Central memory CD8-positive, alpha-beta T cell (primary cell): ENCODE data around the gene LRRC4B.

Experiments used
- ATAC-seq: fragments of 150-1000 bp; cut with Tn5 transposase; replicated peaks from 2 replicates; pipeline ENCODE4 v1.10.0; 2022; ENCODE audit warnings: mild to moderate bottlenecking, moderate FRiP score, moderate number of reproducible peaks; ENCODE audit not compliant: poor library complexity, severe bottlenecking; ENCODE audit errors: extremely low read depth
- DNase-seq, 2 donors: peaks; one replicate each; pipeline ENCODE4 v3.0.0; 2021; ENCODE audit warnings: low spot score in 2 of 2
- H3K27ac Mint-ChIP-seq: one replicate; pipeline ENCODE4 v1.8.0; 2022; ENCODE audit warnings: low read depth, mild to moderate bottlenecking, moderate library complexity, mixed read lengths
- H3K27me3 Mint-ChIP-seq: one replicate; pipeline ENCODE4 v1.8.0; 2022; ENCODE audit warnings: mixed read lengths
- H3K36me3 Mint-ChIP-seq: one replicate; pipeline ENCODE4 v1.8.0; 2022; ENCODE audit warnings: mild to moderate bottlenecking, moderate library complexity, mixed read lengths; ENCODE audit not compliant: insufficient read depth
- H3K4me1 Mint-ChIP-seq: one replicate; pipeline ENCODE4 v1.8.0; 2022; ENCODE audit warnings: mixed read lengths
- H3K4me3 Mint-ChIP-seq: one replicate; pipeline ENCODE4 v1.8.0; 2022; ENCODE audit warnings: mild to moderate bottlenecking, moderate library complexity, mixed read lengths
- H3K9me3 Mint-ChIP-seq: one replicate; pipeline ENCODE4 v1.8.0; 2022; ENCODE audit warnings: mixed read lengths

LRRC4B gene

GRCh38 chr19:50511069-50511822, 57.0 kb downstream of the LRRC4B start, which contains the start of gene JOSD2:
JOSD2 (minus strand) TSS chr19:50511191; CDS start chr19:50510431, 760 bp downstream.
- H3K9me3 Mint-ChIP-seq = no peaks in the 10 kb centered on the region
- no peaks in the 10 kb centered on the region for H3K27me3 Mint-ChIP-seq
- peaks cover 40% of the 10 kb centered on the region for H3K4me1 Mint-ChIP-seq
- peak; percentile 84 to 95 for DNase-seq
- peak within 1 kb of the TSS; percentile 96 for H3K27ac Mint-ChIP-seq
- peak; percentile 96 for ATAC-seq
- H3K36me3 Mint-ChIP-seq = peaks cover 14% of the 10 kb centered on the region
- H3K4me3 Mint-ChIP-seq = peak within 1 kb of the TSS; percentile 77

DNA sequence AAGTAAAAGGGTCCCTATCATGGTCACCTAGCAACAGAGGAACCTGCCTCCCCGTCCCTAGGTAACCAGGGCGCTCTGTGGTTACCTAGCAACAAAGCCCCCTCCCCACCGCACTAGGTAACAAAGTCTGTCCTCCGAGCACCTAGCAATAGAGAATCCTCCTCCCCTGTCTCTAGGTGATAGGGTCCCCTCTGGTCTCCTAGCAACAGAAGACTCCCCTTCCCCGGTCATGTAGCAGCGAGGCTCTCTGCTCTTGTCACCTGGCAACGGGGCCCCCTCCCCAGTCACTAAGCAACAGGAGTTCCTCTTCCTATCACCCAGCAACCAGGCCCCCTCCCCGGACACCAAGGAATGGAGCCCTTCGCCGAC, 57.6 kb downstream of the LRRC4B start:
- Mint-ChIP-seq H3K27me3 (no peaks in the 10 kb centered on the region), H3K27ac (peak overlapping the region; percentile 96), H3K4me1 (peaks cover 40% of the 10 kb centered on the region), H3K36me3 (peaks cover 12% of the 10 kb centered on the region), H3K9me3 (no peaks in the 10 kb centered on the region), H3K4me3 (peak overlapping the region; percentile 77)
- DNase-seq = no peak
- ATAC-seq = no peak

- Mint-ChIP-seq H3K27me3 (no peaks in the 10 kb centered on the region), H3K9me3 (no peaks in the 10 kb centered on the region), H3K36me3 (peaks cover 10% of the 10 kb centered on the region), H3K27ac (peak overlapping the region; percentile 96), H3K4me3 (peak overlapping the region; percentile 77), H3K4me1 (peaks cover 40% of the 10 kb centered on the region)
- ATAC-seq (no peak), DNase-seq (no peak)
Observed at GRCh38 chr19:50510121-50510670, 58.0 kb downstream of the LRRC4B start.

DNA sequence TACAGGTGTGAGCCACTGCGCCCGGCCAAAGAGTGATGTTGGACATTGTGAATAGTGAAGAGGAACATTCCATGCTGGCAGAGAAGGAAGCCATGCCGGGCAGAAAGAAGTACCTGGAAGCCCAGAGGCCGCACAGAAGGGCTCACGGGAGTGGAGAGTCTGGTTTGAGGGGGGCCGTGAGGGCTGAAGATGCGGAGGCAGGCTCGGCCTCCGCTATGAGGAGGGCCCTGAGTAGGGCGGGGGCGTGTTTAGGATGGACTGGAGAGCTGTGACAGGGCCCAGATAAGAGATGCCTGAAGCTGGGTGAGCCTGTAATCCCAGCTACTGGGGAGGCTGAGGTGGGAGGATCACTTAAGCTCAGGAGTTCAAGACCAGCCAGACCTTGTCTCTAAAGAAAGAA, 58.9 kb downstream of the LRRC4B start:
- Mint-ChIP-seq H3K9me3 (no peaks in the 10 kb centered on the region), H3K4me3 (peak overlapping the region; percentile 77), H3K27me3 (no peaks in the 10 kb centered on the region), H3K36me3 (peaks cover 10% of the 10 kb centered on the region), H3K4me1 (peaks cover 40% of the 10 kb centered on the region), H3K27ac (no peak overlapping the region)
- DNase-seq (no peak), ATAC-seq (no peak)

DNA sequence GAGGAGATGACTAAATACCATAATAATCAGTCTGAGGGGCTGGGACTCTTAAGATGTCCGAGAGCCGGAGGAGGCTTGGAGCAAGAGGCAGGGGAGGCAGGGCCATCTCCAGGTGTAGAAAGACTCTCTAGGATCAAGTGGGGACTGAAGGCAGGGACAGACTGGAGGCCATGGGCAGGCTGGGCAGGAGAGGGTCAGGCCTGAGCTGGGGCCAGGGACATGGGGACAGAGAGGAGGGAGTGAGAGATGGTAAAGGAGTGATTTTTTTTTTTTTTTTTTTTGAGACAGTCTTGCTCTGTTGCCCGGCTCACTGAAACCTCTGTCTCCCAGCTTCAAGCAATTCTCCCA, 59.4 kb downstream of the LRRC4B start:
- ATAC-seq (no peak), DNase-seq (no peak)
- Mint-ChIP-seq H3K27ac (peak overlapping the region; percentile 73), H3K36me3 (peaks cover 10% of the 10 kb centered on the region), H3K4me1 (peaks cover 40% of the 10 kb centered on the region), H3K9me3 (no peaks in the 10 kb centered on the region), H3K4me3 (peak overlapping the region; percentile 77), H3K27me3 (no peaks in the 10 kb centered on the region)

- no peaks in the 10 kb centered on the region for H3K9me3 Mint-ChIP-seq
- peaks cover 7% of the 10 kb centered on the region for H3K36me3 Mint-ChIP-seq
- H3K4me3 Mint-ChIP-seq = no peak overlapping the region
- peak overlapping the region; percentile 53 for H3K27ac Mint-ChIP-seq
- DNase-seq = no peak
- peaks cover 40% of the 10 kb centered on the region for H3K4me1 Mint-ChIP-seq
- no peaks in the 10 kb centered on the region for H3K27me3 Mint-ChIP-seq
- ATAC-seq = no peak
Observed at GRCh38 chr19:50507376-50507775, 60.9 kb downstream of the LRRC4B start.

DNA sequence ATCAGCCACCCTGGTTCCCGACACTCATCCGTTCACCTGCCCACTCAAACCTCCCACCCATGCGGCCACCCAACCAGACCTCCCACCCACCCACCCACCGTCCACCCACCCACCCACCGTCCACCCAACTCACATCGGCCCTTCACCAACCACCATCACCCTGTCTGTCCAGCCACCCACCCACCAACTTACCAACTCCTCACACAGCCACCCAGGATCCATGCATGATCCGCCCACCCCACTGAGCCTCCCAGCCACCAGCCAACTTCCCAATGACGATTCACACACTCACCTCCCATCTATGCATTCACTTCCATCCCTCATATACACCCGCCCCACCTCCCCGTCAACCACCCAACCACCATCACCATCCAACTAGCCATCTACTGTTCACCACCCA, 61.5 kb downstream of the LRRC4B start:
- H3K4me1 Mint-ChIP-seq = peaks cover 37% of the 10 kb centered on the region
- no peak overlapping the region for H3K4me3 Mint-ChIP-seq
- no peaks in the 10 kb centered on the region for H3K9me3 Mint-ChIP-seq
- ATAC-seq (no peak), DNase-seq (no peak)
- H3K27me3 Mint-ChIP-seq = no peaks in the 10 kb centered on the region
- peak overlapping the region; percentile 53 for H3K27ac Mint-ChIP-seq
- H3K36me3 Mint-ChIP-seq = peaks cover 6% of the 10 kb centered on the region

DNA sequence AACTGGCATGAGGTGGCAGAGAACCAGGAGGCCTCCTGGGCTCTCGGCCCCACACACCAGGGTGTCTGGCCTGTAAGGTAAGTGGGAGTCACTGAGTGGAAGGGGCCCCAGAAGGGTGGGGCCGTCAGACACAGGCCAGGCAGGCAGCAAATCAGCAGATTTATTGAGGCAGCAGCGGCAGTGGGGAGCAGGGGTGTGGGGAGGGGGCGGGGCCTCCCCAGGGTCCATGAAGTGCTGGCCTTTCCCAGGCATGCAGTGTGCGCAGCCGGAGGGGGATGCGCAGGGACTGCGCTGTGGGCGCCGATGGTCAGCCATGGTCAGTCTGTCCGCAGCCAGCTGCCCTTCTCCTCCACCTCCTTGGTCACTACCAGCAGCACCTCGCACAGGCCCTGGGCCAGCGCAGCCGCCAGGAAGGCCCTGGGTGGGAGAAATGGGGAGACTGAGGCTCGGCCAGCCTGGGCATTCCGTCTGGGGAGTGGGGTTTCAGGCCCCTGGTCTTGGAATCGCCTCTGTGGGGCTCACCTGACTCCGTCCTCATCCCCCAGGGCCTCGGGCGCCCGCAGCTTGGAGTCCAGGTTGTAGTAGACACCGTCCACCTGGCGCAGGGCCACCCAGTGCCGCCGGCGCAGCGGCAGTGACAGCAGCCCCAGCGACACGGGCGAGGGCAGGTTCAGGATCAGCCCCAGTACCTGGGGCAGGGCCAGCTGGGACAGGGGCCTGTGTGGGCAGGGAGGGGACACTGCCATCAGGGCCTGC, 62.2 kb downstream of the LRRC4B start:
- Mint-ChIP-seq H3K27me3 (no peaks in the 10 kb centered on the region), H3K9me3 (no peaks in the 10 kb centered on the region), H3K4me1 (peaks cover 30% of the 10 kb centered on the region), H3K36me3 (peaks cover 1% of the 10 kb centered on the region), H3K27ac (no peak overlapping the region), H3K4me3 (no peak overlapping the region)
- no peak for DNase-seq
- ATAC-seq = no peak

GRCh38 chr19:50501568-50502475, 66.4 kb downstream of the LRRC4B start:
- Mint-ChIP-seq H3K4me1 (no peaks in the 10 kb centered on the region), H3K36me3 (peaks cover 1% of the 10 kb centered on the region), H3K9me3 (no peaks in the 10 kb centered on the region), H3K27ac (peak overlapping the region; percentile 65), H3K4me3 (no peak overlapping the region), H3K27me3 (no peaks in the 10 kb centered on the region)
- ATAC-seq = no peak
- DNase-seq = no peak

- no peaks in the 10 kb centered on the region for H3K27me3 Mint-ChIP-seq
- H3K4me3 Mint-ChIP-seq = no peak overlapping the region
- H3K36me3 Mint-ChIP-seq = peaks cover 1% of the 10 kb centered on the region
- no peak for DNase-seq
- no peak for ATAC-seq
- no peaks in the 10 kb centered on the region for H3K9me3 Mint-ChIP-seq
- H3K4me1 Mint-ChIP-seq = no peaks in the 10 kb centered on the region
- no peak overlapping the region for H3K27ac Mint-ChIP-seq
Observed at GRCh38 chr19:50501186-50501567, 67.1 kb downstream of the LRRC4B start.

- no peak for ATAC-seq
- DNase-seq = no peak
- Mint-ChIP-seq H3K36me3 (peaks cover 3% of the 10 kb centered on the region), H3K4me1 (no peaks in the 10 kb centered on the region), H3K27me3 (no peaks in the 10 kb centered on the region), H3K27ac (no peak overlapping the region), H3K9me3 (no peaks in the 10 kb centered on the region), H3K4me3 (no peak overlapping the region)
Observed at GRCh38 chr19:50500753-50501151, 67.5 kb downstream of the LRRC4B start.

- Mint-ChIP-seq H3K27ac (no peak overlapping the region), H3K4me3 (no peak overlapping the region), H3K9me3 (no peaks in the 10 kb centered on the region), H3K4me1 (no peaks in the 10 kb centered on the region), H3K36me3 (peaks cover 3% of the 10 kb centered on the region), H3K27me3 (no peaks in the 10 kb centered on the region)
- DNase-seq = no peak
- ATAC-seq = no peak
Observed at GRCh38 chr19:50500060-50500752, 68.0 kb downstream of the LRRC4B start.
